Epidermal melanocyte (primary cell): ENCODE data around the gene DPP6.

Experiments used
- DNase-seq: peaks from one replicate; pipeline ENCODE4 v3.0.0; 2011; ENCODE audit warnings: low spot score; ENCODE audit not compliant: insufficient read length

DPP6 gene

DNA sequence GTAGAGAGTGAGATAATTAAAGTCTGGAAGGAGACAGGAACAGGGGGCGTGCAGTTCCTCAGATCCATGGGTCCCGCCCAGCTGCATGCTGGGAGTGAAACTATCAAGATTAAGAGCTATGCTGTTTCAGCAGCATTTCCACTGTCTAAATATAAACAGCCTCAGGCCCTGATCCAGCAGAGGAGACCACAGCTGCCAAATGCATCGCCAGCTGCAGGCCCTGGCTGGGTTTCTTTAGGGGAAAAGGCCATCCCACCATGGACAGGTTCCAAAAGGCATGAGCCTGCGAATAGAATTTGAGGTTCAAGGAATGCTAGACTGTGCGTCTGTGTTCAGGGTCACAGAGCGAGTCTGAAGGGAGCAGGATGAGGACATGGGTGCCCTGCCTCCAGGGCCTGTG lies 539.3 kb downstream of the DPP6 start:
- DNase-seq = no peak

DNA sequence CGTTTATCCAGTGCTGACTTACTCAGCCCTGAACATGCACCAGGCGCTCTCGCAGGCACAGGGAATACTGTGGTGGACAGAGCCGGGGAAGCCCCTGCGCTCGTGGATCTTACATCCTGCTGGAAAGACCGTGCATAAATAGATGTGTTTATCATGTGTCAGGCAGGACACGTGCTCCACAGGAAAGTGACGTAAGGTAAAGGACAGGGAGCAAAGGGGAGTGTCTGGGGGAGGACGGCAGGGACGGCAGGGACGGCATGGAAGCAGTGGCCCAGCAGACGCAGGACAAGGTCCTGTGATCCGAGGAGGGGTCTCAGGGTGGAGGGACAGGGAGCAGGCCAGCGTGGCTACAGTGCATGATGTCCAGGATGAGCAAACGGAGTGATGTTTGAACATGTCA lies 540.2 kb downstream of the DPP6 start:
- DNase-seq = no peak

GRCh38 chr7:154598396-154598795 lies 546.2 kb downstream of the DPP6 start:
- no peak for DNase-seq

DNA sequence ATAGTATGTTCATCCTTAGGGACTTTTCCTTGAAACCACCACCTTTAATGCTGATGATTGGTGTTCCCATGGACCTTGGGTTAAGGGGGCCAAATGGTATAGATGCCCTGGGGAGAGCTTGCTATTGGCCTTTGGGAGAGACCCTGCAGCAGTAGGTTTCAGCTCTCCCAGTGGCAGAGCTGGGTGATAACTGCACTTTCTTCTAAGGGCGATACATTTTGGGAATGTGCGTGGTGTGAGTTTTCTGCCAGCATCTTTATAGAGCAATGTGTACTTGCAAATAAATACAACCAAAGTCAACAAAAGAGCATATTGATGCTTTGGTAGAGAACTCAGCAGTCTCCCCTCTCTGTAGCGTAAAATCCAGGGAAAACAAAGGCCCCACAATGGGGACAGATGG lies 546.7 kb downstream of the DPP6 start:
- DNase-seq = no peak

- no peak for DNase-seq
These were observed 558.7 kb downstream of the DPP6 start for GRCh38 chr7:154610903-154611302.

GRCh38 chr7:154613811-154614210 lies 561.6 kb downstream of the DPP6 start:
- DNase-seq = no peak

GRCh38 chr7:154620141-154620755 lies 568.0 kb downstream of the DPP6 start:
- DNase-seq = no peak

DNA sequence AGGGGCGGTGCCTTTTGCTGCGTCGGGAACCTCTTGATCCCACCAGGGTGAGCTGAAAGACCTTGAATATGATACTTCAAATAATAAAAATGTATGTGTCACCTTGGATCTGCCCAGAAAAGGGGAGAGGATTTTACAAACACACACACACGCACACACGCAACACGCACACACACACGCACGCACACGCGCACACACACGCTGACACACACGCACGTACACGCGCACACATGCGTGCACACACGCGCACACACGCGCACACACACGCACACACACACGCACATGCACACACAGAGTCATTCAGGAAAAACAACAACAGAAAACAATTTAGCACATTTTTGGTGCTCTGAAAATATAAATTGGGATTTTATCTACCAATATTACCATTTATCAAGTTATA lies 571.2 kb downstream of the DPP6 start:
- no peak for DNase-seq

DNA sequence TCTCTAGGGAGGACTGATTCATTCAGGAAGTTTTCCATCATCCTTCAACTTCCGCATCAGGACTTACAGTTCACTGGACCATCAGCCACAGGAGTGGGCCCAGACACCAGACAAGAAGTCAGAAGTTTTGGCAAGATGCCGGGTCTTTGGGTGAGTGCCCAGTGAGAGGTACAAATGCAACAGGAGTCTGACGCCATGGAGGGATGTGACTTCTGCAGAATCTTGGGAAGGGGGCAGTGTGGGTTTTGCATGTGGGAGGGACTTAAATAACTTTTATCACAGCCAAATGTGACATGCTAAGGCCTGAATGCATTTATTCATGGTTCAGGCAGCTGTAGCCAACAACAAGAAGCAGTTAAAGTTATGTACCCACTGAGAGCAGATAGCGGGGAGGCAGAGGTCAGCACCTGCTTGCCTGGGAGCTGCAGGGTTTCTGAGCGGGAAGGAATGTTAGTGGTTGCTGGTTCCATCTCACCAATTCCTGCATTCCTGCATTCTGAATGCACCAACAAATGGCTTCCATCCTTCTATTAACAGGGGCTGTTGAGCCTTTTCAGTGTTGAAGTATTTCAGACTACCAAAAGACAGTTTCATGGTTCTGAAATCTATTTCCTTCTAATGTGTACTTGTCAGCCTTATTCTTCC lies 575.6 kb downstream of the DPP6 start:
- no peak for DNase-seq

GRCh38 chr7:154628556-154628955 lies 576.4 kb downstream of the DPP6 start:
- no peak for DNase-seq

- no peak for DNase-seq
These were observed 579.0 kb downstream of the DPP6 start for GRCh38 chr7:154631162-154631561.

DNA sequence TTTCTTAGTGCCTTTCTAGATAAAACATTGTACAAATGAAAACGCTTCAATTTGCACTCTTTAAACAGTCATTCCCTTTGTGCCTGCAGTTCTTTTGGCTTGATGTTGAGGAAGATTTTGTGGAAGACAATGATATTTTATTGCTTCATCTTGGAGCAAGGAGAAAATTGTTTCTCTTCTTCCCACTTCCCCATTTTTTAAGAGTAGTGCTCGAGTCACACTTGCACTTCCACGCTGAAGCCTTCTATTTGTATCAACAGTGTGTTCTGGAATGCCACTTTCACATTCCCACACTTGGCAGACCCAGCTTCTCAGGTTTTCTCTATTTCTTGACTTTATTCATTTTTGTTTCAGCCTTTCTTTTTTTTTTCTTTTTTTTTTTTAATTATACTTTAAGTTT lies 581.4 kb downstream of the DPP6 start:
- no peak for DNase-seq

GRCh38 chr7:154638286-154638685 lies 586.1 kb downstream of the DPP6 start:
- DNase-seq = no peak

DNA sequence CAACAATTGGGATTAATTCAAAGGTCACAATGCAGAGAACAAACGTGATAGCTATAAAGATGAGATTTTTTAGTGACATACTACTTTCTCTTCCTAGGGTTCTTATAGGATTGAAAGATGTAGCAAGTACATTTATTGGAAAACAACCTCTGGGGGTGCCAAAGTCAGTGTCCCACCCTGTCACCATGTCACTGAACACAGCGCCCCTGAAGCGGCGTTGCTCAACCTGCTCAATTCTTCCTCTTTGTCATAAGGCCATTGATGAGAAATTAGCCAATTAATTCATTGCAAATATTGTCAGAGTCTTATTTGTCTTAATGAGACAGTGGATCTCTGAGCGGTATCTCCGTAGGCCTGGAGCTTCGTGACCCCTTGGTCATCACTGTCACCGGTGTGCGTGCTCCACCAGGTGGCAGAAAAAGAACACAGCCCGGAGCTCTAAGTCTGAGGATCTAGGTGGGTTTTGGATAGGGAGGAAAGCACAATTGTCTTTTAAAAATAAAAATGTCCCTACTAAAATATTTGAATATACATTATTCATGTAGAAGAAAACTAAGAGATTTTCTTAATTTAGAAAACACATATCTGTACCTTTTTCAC lies 588.2 kb downstream of the DPP6 start:
- DNase-seq = no peak

DNA sequence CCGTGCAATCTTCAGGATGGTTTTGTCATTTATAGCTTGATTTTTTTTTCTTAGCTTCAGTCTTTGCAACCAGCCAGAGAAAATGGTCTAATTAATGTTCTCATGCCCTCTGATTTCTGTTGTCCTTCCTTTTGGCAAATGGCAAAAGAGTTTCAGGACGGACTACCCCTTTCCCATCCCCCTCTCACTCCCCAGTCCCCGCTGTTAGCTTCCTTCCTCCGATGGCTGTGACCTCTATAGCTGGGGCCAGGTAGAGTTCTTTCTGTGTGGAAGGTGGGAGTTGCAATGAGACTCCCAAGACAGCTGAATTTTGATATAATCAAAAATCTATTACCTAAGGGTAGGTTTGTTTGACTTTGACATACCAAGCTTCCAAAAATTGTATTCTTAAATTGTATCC lies 588.7 kb downstream of the DPP6 start:
- DNase-seq = no peak

DNA sequence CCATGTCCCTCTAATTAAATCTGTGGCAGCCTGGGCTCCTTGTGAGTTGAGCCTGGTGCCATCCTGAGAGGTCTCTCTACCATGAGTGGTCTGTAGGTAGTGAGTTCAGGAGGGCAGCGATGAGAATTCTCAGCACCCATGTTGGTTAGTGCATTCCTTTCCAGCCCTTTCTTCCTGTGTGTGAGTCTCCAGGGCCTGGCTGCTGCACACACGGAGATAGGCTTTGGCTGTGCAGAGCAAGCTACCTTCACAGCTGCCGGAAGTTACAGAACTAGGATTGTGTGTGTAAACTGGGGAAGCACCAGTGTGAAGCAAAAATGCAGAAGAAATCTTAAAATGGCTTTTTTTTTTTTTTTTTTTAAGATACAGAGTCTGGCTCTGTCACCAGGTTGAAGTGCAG lies 592.2 kb downstream of the DPP6 start:
- DNase-seq = no peak

- DNase-seq = no peak
These were observed 594.2 kb downstream of the DPP6 start for GRCh38 chr7:154646126-154647013.

DNA sequence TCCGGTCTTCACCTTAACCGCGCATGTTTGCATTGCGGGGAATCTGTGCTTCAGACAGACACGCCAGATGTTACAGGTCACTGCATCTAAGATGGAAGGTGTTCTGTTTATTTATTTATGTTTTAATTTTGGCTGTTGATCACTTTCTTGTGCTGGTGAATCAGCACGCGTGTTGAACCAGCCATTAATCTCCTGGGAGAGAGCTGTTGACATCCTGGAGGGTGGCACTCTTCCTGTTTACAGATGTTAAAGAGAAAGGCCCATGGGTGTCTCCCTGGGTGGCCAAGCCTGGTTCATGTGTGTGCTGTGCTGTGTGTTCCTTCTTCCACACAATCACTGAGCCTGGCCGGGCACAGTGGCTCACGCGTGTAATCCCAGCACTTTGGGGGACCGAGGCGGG lies 595.4 kb downstream of the DPP6 start:
- DNase-seq = no peak

DNA sequence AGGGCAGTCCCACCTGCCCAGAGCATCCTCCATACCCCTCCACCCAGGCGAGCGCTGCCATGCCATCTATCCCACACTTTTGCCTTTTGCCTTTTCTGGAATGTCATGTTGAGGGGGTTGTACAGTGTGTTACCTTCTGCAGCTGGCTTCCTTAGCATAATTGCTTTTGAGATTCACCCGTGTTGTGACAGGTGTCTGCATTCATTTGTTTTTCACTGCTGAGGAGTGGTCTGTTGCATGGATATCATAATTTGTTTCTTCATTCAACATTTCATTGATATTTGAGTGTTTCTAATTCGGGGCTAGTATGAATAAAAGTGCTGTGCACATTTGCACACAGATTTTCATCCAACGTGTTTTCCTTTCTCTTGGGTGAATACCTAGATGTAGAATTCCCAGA lies 596.8 kb downstream of the DPP6 start:
- no peak for DNase-seq

DNA sequence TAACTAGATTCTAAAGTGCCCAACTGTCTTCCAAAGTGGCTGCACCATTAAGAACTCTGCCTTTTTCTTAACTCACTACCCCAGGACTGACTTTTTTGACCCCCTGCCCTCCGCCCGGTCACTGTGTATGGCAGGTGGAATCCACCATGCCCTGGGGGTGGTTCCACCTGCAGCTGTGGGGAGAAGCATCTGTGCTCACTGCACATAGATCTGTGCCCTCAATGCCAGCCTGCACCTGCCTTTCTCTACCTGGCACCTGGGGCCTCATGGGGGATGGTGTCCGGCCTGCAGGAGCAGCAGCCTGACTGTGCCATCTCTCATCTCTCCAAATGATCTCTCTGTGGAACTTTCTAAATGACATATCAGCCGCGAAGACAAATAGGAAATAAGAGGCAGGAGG lies 597.2 kb downstream of the DPP6 start:
- DNase-seq = no peak

GRCh38 chr7:154650275-154650674 lies 598.1 kb downstream of the DPP6 start:
- DNase-seq = no peak

DNA sequence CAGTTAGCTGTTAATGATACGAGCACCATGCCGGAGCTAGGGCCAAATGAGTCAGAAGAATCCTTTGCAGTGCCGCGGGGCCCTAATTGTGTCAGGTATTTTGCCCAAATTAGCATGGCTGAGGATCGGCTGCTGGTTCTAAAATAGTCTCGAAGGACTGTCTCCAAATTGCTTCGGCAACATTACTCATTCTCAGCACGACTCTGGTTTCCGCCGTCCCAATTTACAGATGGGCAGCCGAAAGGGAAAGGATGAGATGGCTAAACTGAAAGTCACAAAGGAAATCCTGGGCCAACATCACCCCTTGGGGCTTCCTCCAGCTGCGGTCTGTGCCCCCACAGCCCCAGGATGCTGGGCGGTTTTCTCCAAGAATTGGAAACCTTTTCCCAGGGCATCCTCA lies 599.3 kb downstream of the DPP6 start:
- no peak for DNase-seq
